Stimulated activated CD4-positive, alpha-beta T cell treated with anti-CD3 and anti-CD28 coated beads, Interleukin-15, amount 100 ng/mL, for 48 hours (primary cell): Measurements from ENCODE around the gene CHAT.

ENCODE experiments used
- DNase-seq, 2 donors: peaks; one replicate each; pipeline ENCODE4 v3.0.0-alpha.2; 2020; ENCODE audit warnings: low read depth in 2 of 2

Gene CHAT

DNA sequence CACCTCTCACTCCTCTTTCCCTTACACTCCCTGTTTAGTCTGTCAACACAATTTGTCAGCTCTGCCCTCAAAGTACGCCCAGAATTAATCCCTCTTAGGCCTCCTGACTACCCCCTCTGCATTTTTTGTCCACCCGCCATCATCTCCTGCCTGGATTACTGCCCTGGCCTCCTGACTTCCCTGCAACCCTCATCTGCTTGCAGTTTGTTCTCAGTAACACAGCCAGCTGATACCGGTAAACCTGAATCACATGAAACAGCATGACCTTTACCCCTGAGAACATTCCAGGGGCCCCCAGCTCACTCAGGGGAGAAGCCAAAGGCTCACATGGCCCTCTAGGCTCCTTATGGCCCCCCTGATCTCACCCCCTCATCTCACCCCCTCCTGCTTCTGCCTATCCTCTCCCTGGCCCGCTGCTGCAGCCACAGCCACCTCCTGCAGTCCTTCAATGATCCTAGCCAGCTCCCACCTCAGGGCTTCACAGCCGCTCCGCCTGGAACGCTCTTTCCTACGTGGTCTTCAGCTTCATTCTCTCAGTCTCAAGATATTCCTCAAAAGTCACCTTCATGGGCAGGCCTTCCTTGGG, 74.5 kb downstream of the CHAT start:
- DNase-seq = no peak

GRCh38 chr10:49688920-49689319, 75.1 kb downstream of the CHAT start:
- no peak for DNase-seq

DNA sequence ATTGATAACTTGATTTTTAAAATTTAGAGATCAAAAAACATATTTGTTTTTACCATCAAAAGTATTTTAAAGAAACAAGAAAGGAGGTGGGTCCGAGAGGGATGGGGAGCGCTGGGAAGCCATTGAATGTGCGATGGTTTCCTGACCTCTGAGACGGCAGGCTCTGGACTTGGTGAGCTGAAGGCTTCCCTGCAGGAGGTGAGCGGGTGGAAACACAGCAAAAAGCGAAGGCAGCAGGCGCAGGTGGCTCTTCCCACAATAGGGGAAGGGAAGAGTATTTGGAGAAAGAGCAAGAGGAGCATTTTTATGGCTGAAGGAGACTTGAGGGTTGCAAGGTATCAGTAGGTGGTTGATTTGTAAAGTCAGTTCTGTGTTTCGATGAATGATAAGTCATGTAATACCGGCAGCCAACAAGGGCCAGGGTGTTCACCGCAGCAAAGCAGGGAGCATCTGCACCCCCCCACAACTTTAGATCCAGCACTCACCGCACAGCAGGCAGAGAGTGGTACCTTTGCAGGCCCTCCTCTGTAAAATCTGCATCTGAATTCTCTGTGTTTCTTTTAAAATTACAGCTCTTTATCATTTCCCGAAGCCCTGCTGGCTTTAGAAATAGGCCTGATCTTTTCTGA, 76.2 kb downstream of the CHAT start:
- DNase-seq = no peak

- DNase-seq = no peak
Observed at GRCh38 chr10:49690698-49691356, 77.0 kb downstream of the CHAT start.

DNA sequence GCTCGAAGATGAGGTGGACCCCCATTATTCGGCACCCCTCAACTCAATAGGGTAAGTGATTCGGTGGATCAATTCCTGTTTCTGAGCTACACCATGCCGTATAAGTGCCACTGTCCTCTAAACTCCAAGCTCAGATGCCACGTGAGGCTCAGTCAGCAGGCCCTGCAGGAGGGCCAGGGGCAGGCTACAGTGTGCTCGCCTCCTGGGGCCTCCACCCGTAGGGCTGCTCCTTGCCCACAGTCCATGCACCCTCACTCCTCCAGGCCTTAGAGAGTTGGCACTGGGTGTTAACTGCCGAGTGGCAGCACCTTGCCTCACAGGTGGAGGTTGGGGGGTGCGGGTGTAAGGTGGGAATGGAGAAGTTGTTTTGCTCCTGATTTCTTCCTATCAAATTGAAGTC, 77.8 kb downstream of the CHAT start:
- no peak for DNase-seq

GRCh38 chr10:49694466-49694865, 80.6 kb downstream of the CHAT start:
- no peak for DNase-seq

GRCh38 chr10:49696311-49696710, 82.5 kb downstream of the CHAT start:
- no peak for DNase-seq

GRCh38 chr10:49698679-49699078, 84.8 kb downstream of the CHAT start:
- DNase-seq = no peak

- DNase-seq = no peak
Observed at GRCh38 chr10:49700211-49700610, 86.4 kb downstream of the CHAT start.

DNA sequence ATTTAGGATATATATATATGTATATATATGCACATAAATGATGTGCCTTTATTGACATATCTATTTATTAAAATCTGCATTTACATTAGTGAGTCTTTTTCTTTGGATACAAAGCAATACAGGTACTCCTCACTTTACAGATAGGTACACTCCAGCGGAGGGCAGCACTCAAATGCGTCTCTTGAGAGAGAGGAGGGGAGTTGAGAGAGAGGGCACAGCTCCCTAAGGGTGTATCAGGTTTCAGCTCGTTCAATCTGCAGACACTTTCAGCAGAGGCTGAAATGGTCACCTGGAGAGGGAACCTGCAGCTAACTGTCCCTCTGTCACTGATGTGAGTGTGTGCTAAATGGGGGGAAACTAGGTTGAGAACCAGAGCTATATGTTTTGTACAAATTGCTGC, 87.2 kb downstream of the CHAT start:
- no peak for DNase-seq

DNA sequence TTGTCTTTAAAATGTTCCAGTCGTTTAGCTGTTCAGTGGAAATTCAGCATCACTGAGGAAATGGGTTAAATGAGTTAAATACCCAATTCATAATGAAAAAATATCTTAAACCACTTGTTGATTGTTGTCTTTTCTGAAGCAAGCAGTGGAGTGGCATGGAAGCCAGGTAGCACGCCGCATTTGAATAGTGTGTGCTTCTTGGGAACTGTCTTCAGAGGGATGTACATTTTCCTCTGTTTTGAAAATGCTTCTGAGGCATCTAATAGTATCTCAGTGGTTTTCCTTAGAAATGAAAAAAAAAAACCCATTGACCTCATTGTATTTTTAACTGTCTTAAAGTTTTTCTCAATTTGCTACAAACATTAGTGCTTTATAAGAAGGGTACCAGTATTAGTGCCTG, 93.7 kb downstream of the CHAT start:
- DNase-seq = no peak

DNA sequence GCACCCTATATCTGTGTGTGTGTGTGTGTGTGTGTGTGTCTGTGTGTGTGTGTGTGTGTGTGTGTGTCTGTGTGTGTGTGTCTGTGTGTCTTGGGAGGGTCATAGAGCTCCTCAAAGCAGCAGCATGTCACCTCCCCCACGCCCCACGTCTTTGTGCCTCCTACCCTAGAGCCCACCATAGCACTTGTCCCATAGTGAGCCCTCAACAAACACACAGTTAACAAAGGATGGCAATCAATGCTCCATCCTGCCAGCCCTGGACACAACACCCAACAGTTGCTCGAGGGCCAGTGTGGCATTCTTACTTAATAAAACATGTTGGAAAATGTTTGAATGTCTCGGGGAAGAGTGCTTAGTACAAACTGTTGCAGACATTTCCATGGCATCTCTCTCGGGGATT, 96.1 kb downstream of the CHAT start:
- no peak for DNase-seq

- no peak for DNase-seq
Observed at GRCh38 chr10:49710966-49711365, 97.1 kb downstream of the CHAT start.

DNA sequence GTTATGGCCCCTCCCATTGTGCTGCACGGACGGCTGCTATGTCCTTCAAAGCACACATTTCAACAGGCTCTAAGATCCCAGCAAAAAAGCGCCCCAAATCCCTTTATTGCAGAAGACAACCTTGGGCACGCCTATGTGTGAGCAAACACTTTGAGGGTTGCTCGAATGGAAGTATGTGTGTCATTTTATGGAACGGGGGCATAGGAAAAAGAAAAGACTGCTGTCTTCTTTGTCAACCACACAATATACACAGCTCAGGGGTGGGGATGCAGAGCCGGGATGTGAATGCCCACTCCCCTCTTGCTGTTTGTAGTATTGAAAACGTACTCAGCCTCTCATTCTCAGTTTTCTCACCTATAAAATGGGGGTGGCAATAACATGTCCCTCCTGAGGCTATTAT, 97.6 kb downstream of the CHAT start:
- no peak for DNase-seq

GRCh38 chr10:49713266-49713665, 99.4 kb downstream of the CHAT start:
- no peak for DNase-seq
